H7 (cell line): ENCODE measurements around the gene OSR1. TPM values are rescaled to one million over a fixed set of nuclear protein-coding genes. Genes with fewer than 3 reads are reported as not detected.
A peak's percentile ranks its signal among the peaks of the same experiment; 100 is the strongest.

Source experiments
- DNase-seq: peaks from one replicate; pipeline ENCODE4 v3.0.0; 2012
- H3K27me3 ChIP-seq: 2 replicates; pipeline ENCODE4 v1.6.0; 2011; ENCODE audit warnings: mild to moderate bottlenecking, low read length; ENCODE audit not compliant: control insufficient read depth, insufficient read depth
- H3K36me3 ChIP-seq: replicated peaks from 2 replicates; pipeline ENCODE4 v1.5.1; 2011; ENCODE audit warnings: low read length; ENCODE audit not compliant: control insufficient read depth, insufficient read depth
- H3K4me3 ChIP-seq: 2 replicates; pipeline ENCODE4 v1.5.1; 2011; ENCODE audit warnings: low read depth, mild to moderate bottlenecking, control low read depth, low read length, moderate library complexity; ENCODE audit not compliant: insufficient read depth
- total RNA-seq: library from RNA; depleted of rRNA; stranded (reverse); fragments of >200 nt; shearing (Covaris generic); gene quantifications from 2 replicates; pipeline ENCODE4 v1.2.3, GENCODE V29; 2014

OSR1 gene
- total RNA-seq, 1 experiment from 2014 or later: not detected

DNA sequence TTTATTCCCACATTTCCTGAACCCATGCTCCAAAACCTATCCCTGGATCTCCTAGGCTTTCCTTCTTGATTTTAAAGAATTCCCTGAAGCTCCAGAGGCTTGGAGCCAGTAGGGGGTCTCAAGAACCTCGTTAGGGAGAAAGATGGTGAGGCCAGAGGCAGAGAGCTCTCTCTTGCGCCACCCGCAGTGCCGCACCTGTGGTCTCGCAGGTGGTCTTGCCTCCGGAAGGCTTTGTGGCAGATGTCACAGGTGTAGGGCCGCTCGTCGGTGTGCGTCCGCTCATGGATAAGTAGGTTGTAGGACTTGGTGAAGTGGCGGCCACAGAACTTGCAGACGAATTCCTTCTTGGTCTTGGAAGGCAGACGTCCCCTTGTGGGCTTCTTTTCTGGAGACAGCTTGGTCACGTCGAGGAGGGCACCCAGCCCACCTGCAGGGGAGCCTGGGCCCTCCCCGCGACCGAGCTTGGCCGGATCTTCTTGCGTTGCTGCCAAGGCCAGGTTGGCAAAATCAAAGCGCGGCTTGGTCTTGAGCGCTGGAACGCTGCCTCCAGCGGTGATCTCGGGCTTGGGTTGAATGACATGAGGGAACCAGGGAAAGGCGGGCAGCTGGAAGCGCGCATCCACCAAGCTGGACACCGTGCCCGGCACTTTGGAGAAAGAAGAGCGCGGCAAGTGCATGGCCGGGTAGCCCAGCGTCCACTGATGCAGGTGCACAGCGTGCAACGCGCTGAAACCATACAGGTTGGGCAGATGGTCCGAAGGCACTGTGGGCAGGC is 5.3 kb downstream of the OSR1 start:
- DNase-seq: peak; percentile 77
- Histone ChIP-seq H3K4me3 (no peak overlapping the region), H3K36me3 (no peaks in the 10 kb centered on the region)

DNA sequence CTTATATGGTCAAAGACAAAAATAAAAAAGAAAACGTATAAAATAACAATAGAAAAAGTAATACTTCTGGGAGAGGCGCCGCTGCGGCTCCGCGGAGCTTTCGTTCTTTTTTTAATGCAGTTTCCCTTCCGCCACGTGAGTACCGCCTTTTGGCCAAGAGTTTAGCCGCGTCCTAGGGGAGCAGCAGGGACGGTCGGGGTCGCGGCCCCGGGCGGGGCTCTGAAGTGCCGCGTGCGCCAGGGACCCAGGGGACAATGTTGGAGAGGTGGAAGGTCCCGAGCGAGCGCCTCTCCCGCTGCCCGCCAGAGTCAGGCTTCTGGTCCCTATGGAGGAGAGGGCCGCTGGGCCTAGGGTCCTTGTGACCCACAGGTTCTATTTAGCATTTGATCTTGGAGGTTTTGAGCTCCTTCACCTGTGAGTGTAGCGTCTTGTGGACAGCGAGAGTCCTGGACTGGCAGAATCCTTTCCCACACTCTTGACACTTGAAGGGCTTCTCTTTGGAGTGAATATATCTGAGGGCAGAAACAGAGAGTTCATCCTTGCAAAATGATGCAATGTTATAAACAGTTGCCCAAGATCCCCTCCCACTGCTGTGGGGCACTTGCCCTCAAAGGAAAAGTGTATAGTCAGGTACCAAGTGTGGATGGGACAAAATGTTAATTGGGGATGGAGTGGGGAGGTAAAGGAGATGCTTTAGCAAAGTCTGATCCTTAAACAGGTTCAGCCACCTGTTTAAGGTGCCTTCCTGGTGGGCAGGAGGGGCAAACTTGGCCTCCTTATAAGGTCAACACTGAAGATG is 6.3 kb downstream of the OSR1 start:
- peaks cover 90% of the 10 kb centered on the region for H3K27me3 ChIP-seq
- H3K4me3 ChIP-seq: peak overlapping the region; percentile 4; the same call in 1 of the 2 replicates
- peak; percentile 67 for DNase-seq
- no peaks in the 10 kb centered on the region for H3K36me3 ChIP-seq

More for the DNA sequence above, 5.3 kb downstream of the OSR1 start:
- peaks cover 98% of the 10 kb centered on the region for H3K27me3 ChIP-seq

DNA sequence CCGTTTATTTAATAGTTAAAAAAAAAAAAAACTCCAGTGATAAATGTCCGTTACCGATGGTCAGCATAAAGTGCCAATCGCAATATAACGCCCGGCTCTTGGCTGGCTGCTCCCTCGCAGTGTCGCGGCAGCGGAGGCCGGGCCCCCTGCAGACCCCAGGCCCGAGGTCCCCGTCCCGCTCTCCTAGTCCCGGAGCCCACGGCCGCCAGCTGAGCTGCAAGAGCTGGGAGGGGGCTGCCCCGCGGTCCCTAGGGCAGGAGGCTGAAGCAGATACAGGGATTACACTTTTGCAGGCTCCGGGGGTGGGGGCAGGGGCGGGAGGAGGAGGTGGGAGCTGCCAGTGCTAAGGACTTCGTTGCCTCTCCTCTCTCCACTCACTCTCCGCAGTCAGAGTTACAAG is 6.9 kb downstream of the OSR1 start:
- Histone ChIP-seq H3K36me3 (no peaks in the 10 kb centered on the region), H3K4me3 (no peak overlapping the region), H3K27me3 (peaks cover 84% of the 10 kb centered on the region)
- DNase-seq: peak; percentile 76

DNA sequence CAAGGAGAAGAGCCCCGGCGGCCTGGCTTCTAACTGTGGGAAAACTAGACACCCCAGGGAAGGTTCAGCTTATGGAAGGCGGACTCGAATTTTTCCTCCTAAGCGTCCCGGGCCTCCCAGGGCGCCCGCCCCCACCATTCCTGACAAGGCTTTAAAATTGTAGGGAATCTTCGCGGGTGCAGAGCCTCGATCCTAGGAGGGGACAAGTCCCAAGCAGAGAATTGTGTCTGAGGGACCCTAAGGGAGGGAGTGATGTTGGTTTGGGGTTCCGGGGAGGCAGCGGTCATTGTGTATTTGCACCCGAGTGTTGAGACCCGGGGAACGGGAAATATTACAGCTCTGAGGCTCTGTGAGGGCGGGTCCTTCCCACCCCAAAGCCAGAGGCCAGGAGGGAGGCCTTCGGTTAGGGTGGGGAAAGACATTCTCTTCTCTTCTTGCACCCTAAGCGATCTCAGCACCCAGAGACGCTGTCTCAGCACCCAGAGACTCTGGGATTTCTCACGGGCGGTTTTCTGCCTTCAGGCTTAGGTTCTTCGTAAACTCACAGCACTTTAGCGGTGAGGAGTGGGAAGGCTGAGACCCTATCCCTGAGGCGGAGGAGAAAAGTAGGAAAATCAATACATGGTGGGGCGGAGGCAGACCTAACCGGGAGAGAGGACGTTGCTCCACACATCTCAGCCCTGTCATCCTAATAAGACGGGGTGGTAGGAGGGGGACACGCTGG is 7.6 kb downstream of the OSR1 start:
- peak overlapping the region; percentile 30; the same call in 1 of the 2 replicates for H3K4me3 ChIP-seq
- H3K36me3 ChIP-seq: no peaks in the 10 kb centered on the region
- DNase-seq: peak; percentile 61
- H3K27me3 ChIP-seq: peaks cover 78% of the 10 kb centered on the region

DNA sequence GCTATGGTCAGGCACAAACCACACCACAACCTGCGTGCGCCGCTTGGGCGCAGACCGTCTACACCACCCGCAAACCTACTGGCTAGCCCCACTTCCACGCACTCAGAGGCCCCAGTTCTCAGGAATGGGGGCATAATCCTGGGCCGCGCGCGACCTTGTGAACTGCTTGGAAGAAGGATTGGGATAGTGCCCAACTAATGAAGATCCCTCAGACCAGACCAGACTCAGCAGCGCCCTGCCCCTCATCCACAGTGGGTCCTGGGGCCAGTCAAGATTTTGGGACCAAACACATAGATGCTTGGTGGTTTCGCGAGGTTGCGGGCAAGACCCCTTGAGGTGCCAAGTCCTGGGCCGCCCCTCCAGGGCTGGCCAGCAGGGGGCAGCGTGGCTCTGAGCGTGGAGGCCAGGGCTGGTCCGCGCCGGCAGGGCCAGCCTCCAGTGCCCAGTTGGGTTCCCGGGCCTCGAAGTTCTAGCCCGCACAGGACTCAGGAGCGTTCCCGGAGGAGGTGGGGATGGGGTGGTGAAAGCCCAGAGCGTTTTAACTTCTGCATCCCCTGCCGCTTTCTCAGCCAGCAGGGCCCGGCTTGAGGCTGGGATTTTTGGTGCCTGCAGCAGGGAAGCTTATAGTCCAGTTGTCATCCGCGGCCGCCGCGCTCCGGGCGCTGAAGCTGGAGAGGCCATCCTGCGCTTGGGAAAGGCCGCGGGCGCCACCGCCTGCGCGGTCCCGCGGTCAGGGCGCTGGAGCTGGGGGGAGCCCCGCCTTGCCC is 8.3 kb downstream of the OSR1 start:
- Histone ChIP-seq H3K27me3 (peaks cover 70% of the 10 kb centered on the region), H3K4me3 (peak overlapping the region; percentile 30; the same call in 1 of the 2 replicates), H3K36me3 (no peaks in the 10 kb centered on the region)
- DNase-seq: peak; percentile 93

DNA sequence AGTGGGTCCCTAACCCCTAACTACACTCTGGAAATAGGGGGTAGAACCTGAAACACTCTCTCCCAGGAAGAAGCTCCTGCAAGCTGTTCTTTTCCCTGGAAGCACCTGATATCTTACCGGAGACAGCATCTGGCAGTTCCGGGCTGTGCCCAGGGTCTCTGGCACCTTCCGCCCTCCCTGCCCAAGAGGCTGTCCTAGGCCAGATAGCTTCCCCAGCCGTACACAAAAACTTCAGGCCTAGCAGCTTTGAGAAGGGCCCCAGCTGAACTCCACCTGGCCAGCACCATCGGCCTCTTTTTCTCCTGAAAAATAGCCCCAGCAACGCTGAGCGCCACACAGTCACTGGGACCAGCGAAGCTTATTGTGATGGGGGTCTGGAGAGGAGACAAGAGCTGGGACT is 9.7 kb downstream of the OSR1 start:
- H3K4me3 ChIP-seq: peak overlapping the region; percentile 90; the same call in 1 of the 2 replicates
- H3K36me3 ChIP-seq: no peaks in the 10 kb centered on the region
- peaks cover 56% of the 10 kb centered on the region for H3K27me3 ChIP-seq
- DNase-seq: no peak

DNA sequence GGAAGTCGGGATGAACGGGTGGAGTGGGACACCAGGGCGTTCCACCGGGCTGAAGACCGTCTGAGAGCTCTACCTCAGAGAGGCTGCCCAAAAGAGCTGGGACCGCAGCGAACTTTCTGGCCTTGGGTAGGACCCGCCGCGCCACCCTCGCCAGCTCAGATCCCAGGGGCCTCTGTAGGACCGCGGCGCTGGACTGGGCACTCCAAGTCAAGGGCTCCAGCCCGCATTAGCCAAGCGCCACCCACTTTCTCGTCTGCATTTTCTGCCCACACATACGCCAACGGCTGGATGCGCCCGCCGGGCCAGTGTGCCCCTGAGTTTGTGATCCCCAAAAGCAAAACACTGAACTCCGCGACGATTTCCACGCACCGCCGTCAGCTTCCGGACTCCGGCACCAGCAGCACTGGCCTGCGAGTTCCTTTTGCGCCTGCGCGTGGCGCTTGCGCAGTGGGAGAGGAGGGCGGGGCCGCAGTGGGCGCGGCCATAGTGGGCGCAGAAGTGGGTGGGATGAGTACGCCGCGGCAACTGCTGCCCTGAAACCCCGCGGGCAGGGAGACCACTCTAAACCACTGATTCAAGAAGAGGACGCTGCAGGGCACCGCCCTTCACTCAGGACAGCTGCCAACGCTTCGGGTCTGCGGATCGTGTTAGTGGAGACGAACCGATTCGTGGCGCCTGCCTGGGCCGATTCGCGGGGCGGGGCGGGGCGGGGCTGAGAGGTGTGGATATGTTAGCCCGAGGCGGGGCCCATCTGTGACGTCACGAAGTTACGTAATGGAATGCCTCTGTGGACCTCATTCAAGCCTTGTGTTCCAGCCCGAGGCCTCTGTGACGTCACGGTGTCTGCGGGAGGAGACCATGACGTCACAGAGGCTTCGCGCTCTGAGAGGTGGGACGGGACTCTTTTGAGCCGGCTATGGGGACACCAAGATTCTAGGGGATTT is 10.5 kb downstream of the OSR1 start:
- peak; percentile 95 for DNase-seq
- peak overlapping the region; percentile 90 for H3K4me3 ChIP-seq
- H3K27me3 ChIP-seq: peaks cover 48% of the 10 kb centered on the region
- no peaks in the 10 kb centered on the region for H3K36me3 ChIP-seq

DNA sequence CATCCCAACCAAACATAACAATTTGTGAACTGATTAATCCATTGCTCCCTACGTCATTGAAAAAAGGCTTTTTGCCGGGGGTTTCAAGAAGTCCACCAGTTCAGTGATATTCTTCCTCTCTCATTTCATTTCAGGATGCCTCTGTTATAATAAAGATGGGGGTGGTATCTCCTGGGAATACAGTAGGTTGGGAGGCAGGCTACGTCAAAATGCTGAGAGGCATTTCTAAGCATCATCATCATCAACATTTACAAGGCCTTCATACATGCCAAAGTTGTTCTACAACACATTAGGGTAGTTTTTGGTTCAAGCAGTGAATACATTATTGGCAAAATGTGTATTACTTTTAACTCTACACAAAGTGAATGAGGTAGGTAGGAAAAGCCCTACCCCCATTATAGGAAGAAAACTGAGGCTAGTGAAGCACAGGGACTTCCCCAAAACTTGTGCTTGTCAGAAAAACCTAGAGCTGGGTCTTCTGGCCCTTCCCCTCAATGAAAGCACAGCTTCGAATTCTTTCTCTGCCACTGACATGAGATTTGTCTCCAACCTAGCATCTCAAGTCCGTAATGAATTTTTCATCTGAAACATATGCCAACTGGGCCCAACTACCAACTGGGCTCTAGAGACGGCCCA is 11.3 kb downstream of the OSR1 start:
- Histone ChIP-seq H3K36me3 (no peaks in the 10 kb centered on the region), H3K27me3 (peaks cover 40% of the 10 kb centered on the region), H3K4me3 (peak overlapping the region; percentile 90)
- no peak for DNase-seq

DNA sequence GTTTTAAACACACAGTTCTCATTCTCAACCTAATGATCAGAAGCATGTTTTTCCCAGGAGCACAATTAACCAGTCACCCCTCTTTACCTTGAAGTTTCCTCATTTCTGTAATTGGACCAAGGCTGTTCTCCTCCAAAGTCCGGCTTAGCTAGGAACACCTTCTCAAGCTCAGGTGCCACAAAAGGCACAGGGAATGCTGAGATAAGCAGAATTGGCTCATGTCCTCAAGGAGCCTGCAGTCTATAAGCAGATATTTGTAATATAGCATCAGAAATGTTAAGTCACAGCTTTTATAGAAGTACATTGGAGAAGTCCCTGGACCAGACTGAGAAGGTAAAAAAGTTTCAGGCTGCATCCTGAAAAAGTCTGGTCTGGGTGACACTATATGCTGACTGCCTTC is 20.7 kb downstream of the OSR1 start:
- Histone ChIP-seq H3K4me3 (no peak overlapping the region), H3K27me3 (no peaks in the 10 kb centered on the region), H3K36me3 (no peaks in the 10 kb centered on the region)
- DNase-seq: no peak

DNA sequence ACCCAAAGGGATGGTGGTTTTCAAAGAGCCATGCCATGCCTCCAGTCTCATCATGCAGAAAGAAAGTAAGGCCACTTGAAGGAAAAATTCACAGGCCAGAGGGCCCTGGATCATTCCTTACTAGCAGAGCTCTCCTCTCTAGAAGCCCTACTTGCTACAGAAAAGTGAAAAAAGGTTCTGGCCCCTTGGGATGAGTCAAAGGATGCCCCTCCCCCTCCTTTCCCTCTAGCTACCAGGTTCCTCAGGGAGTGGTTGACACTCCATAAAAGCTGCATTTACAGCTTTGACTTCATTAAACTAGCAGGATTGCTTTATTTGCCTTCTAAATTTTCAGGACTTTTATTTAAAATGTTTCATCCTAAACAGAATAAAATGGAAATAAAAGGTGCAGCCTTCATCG is 21.2 kb downstream of the OSR1 start:
- Histone ChIP-seq H3K27me3 (no peaks in the 10 kb centered on the region), H3K36me3 (no peaks in the 10 kb centered on the region), H3K4me3 (no peak overlapping the region)
- no peak for DNase-seq

DNA sequence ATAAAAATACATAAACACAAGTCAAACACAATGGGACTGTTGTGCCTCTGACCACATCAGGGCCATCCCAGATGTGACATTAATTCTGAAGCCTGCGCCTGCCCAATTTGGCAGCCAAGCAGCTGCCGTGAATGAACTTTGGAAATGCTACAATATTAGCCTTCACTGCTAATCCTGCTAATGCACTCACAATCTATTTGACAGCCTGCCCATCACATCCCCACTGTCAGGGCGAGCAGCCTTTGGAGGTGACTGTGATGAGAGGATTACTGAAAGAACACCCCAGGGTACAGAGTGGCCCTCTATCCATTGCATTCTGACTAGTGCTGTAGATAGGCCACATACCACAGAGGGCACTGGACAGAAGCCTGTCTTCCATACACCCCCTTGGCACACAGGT is 21.6 kb downstream of the OSR1 start:
- DNase-seq: no peak
- Histone ChIP-seq H3K27me3 (no peaks in the 10 kb centered on the region), H3K36me3 (no peaks in the 10 kb centered on the region), H3K4me3 (no peak overlapping the region)

DNA sequence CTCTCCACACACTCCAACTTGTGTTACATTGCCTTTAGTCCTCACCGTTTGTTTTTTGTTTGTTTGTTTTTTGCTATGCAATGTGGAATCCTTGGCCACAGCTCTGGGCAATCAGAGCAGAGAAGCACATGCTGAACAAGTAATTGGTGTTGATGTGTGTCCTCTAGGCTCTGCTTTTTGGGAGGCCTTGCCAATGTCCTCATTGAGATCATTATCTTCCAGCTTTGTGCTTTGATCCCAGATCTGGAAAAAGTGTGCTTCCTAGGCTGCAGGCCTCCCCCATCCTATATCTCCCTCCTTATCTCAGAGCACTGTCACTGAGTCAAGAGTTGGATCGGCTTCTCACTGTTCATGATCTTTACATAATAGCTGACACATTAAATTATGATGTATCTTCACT is 25.9 kb downstream of the OSR1 start:
- no peak for DNase-seq
- H3K36me3 ChIP-seq: no peaks in the 10 kb centered on the region
- H3K27me3 ChIP-seq: no peaks in the 10 kb centered on the region
- H3K4me3 ChIP-seq: no peak overlapping the region

DNA sequence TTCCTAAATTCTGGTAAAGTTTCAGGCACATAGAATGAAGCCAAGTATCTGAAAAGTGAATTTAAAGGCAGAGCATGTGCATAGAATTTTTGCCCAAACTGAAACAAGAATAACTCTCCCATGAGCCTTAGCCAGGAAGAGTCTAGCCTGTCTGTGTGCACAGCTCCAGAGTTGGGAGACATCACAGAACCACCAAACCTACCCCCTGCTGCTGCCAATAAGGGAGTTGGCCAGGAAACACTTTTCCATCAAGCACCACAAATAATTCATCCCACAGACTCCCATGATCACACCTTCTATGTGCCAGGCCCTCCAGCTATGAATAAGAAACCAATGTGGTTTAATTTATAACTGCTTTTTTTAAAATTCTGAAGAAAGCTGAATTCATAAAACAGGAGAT is 27.0 kb downstream of the OSR1 start:
- H3K36me3 ChIP-seq: no peaks in the 10 kb centered on the region
- no peaks in the 10 kb centered on the region for H3K27me3 ChIP-seq
- DNase-seq: no peak
- H3K4me3 ChIP-seq: no peak overlapping the region
